H9 (cell line): ENCODE measurements around the gene GPC6. TPM values are rescaled to one million over a fixed set of nuclear protein-coding genes. Genes with fewer than 3 reads are reported as not detected.

Source experiments
- DNase-seq: peaks from one replicate; pipeline ENCODE4 v3.0.0-alpha.2; 2017
- H2AFZ ChIP-seq: one replicate; pipeline ENCODE4 v1.6.1; 2013; ENCODE audit warnings: mild to moderate bottlenecking, low read length, control low read depth, moderate library complexity
- H2AK5ac ChIP-seq: 2 replicates; pipeline ENCODE4 v1.6.1; 2013; ENCODE audit warnings: low read length, control low read depth, mixed read lengths; ENCODE audit not compliant: insufficient read length
- H2BK120ac ChIP-seq: one replicate; pipeline ENCODE4 v1.6.1; 2013; ENCODE audit warnings: low read depth, mild to moderate bottlenecking, low read length, control low read depth, inconsistent platforms; ENCODE audit not compliant: poor library complexity, severe bottlenecking
- H2BK12ac ChIP-seq: 2 replicates; pipeline ENCODE4 v1.6.1; 2013; ENCODE audit warnings: low read length, control low read depth, mixed read lengths, low read depth; ENCODE audit not compliant: insufficient read length
- H2BK15ac ChIP-seq: 2 replicates; pipeline ENCODE4 v1.6.1; 2013; ENCODE audit warnings: low read depth, low read length, control low read depth
- H2BK20ac ChIP-seq: one replicate; pipeline ENCODE4 v1.6.1; 2013; ENCODE audit warnings: low read depth, mild to moderate bottlenecking, low read length, control low read depth, inconsistent platforms; ENCODE audit not compliant: poor library complexity, severe bottlenecking
- H2BK5ac ChIP-seq: 2 replicates; pipeline ENCODE4 v1.6.1; 2013; ENCODE audit warnings: low read length, control low read depth, mixed read lengths; ENCODE audit not compliant: insufficient read length
- H3K14ac ChIP-seq: 2 replicates; pipeline ENCODE4 v1.6.1; 2013; ENCODE audit warnings: low read length, control low read depth; ENCODE audit not compliant: insufficient read depth
- H3K18ac ChIP-seq: 2 replicates; pipeline ENCODE4 v1.6.1; 2013; ENCODE audit warnings: low read depth, mild to moderate bottlenecking, mixed read lengths, low read length, control low read depth; ENCODE audit not compliant: insufficient read length
- H3K23ac ChIP-seq: 2 replicates; pipeline ENCODE4 v1.6.1; 2013; ENCODE audit warnings: low read length, control low read depth, mixed read lengths, low read depth; ENCODE audit not compliant: insufficient read length
- H3K23me2 ChIP-seq: 2 replicates; pipeline ENCODE4 v1.6.1; 2013; ENCODE audit warnings: low read depth, mild to moderate bottlenecking, mixed read lengths, low read length, control low read depth; ENCODE audit not compliant: insufficient read length, poor library complexity, severe bottlenecking
- H3K27ac ChIP-seq: 2 replicates; pipeline ENCODE4 v1.5.1; 2013; ENCODE audit warnings: low read length, control low read depth, mixed read lengths, low read depth; ENCODE audit not compliant: insufficient read length
- H3K27me3 ChIP-seq: 2 replicates; pipeline ENCODE4 v1.6.1; 2013; ENCODE audit warnings: low read length, control low read depth, inconsistent platforms; ENCODE audit not compliant: insufficient read depth
- H3K4ac ChIP-seq: 2 replicates; pipeline ENCODE4 v1.6.1; 2013; ENCODE audit warnings: low read depth, mild to moderate bottlenecking, control low read depth, inconsistent platforms, low read length, moderate library complexity
- H3K4me1 ChIP-seq: 2 replicates; pipeline ENCODE4 v1.6.1; 2013; ENCODE audit warnings: low read length, control low read depth, inconsistent platforms; ENCODE audit not compliant: insufficient read depth
- H3K4me2 ChIP-seq: 2 replicates; pipeline ENCODE4 v1.6.1; 2013; ENCODE audit warnings: low read length, control low read depth, mixed read lengths; ENCODE audit not compliant: insufficient read length, insufficient read depth
- H3K56ac ChIP-seq: 2 replicates; pipeline ENCODE4 v1.6.1; 2013; ENCODE audit warnings: low read depth, mild to moderate bottlenecking, mixed read lengths, low read length, control low read depth; ENCODE audit not compliant: insufficient read length
- H3K79me1 ChIP-seq: 2 replicates; pipeline ENCODE4 v1.6.1; 2013; ENCODE audit warnings: low read depth, mild to moderate bottlenecking, moderate library complexity, low read length, control low read depth, inconsistent platforms; ENCODE audit not compliant: insufficient read depth, poor library complexity, severe bottlenecking
- H3K79me2 ChIP-seq: 2 replicates; pipeline ENCODE4 v1.6.1; 2013; ENCODE audit warnings: low read length, control low read depth, inconsistent platforms; ENCODE audit not compliant: insufficient read depth
- H3K9ac ChIP-seq: 2 replicates; pipeline ENCODE4 v1.6.1; 2013; ENCODE audit warnings: low read length, control low read depth, mixed read lengths; ENCODE audit not compliant: insufficient read length; ENCODE audit errors: extremely low read depth
- H3K9me3 ChIP-seq: one replicate; pipeline ENCODE4 v1.6.1; 2013; ENCODE audit warnings: low read depth, low read length, inconsistent platforms; ENCODE audit not compliant: control insufficient read depth
- H3T11ph ChIP-seq: one replicate; pipeline ENCODE4 v1.6.1; 2013; ENCODE audit warnings: mild to moderate bottlenecking, low read length, control low read depth, inconsistent platforms
- H4K20me1 ChIP-seq: one replicate; pipeline ENCODE4 v1.6.1; 2013; ENCODE audit not compliant: control insufficient read depth, insufficient read length, insufficient read depth
- H4K5ac ChIP-seq: 2 replicates; pipeline ENCODE4 v1.6.1; 2013; ENCODE audit warnings: low read depth, mild to moderate bottlenecking, mixed read lengths, low read length, control low read depth; ENCODE audit not compliant: insufficient read length
- H4K8ac ChIP-seq: replicated peaks from 2 replicates; pipeline ENCODE4 v1.6.1; 2013; ENCODE audit warnings: low read length, control low read depth, mixed read lengths, low read depth; ENCODE audit not compliant: insufficient read length
- H4K91ac ChIP-seq: 2 replicates; pipeline ENCODE4 v1.6.1; 2013; ENCODE audit warnings: low read depth, mild to moderate bottlenecking, moderate library complexity, mixed read lengths, low read length, control low read depth; ENCODE audit not compliant: insufficient read length
- H3K27ac Mint-ChIP-seq, 3 experiments: 2 replicates in 2 of 3; 3 replicates in 1 of 3; pipeline ENCODE4 v1.8.0; 2020 to 2021; ENCODE audit warnings: mixed read lengths in 3 of 3, mild to moderate bottlenecking in 1 of 3, moderate library complexity in 1 of 3
- H3K27me3 Mint-ChIP-seq: 2 replicates; pipeline ENCODE4 v1.8.0; 2021; ENCODE audit warnings: low read depth, mild to moderate bottlenecking, moderate library complexity, mixed read lengths
- H3K36me3 Mint-ChIP-seq, 3 experiments: 2 replicates in 2 of 3; 3 replicates in 1 of 3; pipeline ENCODE4 v1.8.0; 2020 to 2021; ENCODE audit warnings: low read depth in 3 of 3, mixed read lengths in 3 of 3; ENCODE audit not compliant: insufficient read depth in 1 of 3
- H3K4me1 Mint-ChIP-seq, 2 experiments: 2 replicates each; pipeline ENCODE4 v1.8.0; 2020; ENCODE audit warnings: mixed read lengths in 2 of 2
- H3K4me3 Mint-ChIP-seq, 2 experiments: 2 replicates in 1 of 2; 3 replicates in 1 of 2; pipeline ENCODE4 v1.8.0; 2020 to 2021; ENCODE audit warnings: mild to moderate bottlenecking in 2 of 2, mixed read lengths in 2 of 2, moderate library complexity in 1 of 2
- H3K9me3 Mint-ChIP-seq, 2 experiments: 2 replicates in 1 of 2; 3 replicates in 1 of 2; pipeline ENCODE4 v1.8.0; 2020; ENCODE audit warnings: mild to moderate bottlenecking in 2 of 2, mixed read lengths in 2 of 2, moderate library complexity in 1 of 2
- WGBS: extraction: QIAGEN DNeasy Blood & Tissue Kit; methylation state at CpG from one replicate; pipeline ENCODE4 v1.1.7; 2013; ENCODE audit warnings: missing lambda C conversion rate, low lambda C conversion rate, mixed read lengths; ENCODE audit not compliant: insufficient read length; ENCODE audit errors: extremely low coverage; 5-methylcytosine and 5-hydroxymethylcytosine counted together
- total RNA-seq: library from RNA; stranded (reverse); gene quantifications from 2 replicates; pipeline ENCODE4 v1.2.1, GENCODE V29; 2021
- TF ChIP-seq, protein P1 (sequence below): fragments of 200-600 bp; sonication (generic); conservative IDR thresholded peaks from 3 replicates; pipeline ENCODE4 v1.8.0; 2021; ENCODE audit warnings: antibody characterized with exemption, mild to moderate bottlenecking

GPC6 gene
- total RNA-seq, 1 experiment from 2014 or later: 15.6 TPM

DNA sequence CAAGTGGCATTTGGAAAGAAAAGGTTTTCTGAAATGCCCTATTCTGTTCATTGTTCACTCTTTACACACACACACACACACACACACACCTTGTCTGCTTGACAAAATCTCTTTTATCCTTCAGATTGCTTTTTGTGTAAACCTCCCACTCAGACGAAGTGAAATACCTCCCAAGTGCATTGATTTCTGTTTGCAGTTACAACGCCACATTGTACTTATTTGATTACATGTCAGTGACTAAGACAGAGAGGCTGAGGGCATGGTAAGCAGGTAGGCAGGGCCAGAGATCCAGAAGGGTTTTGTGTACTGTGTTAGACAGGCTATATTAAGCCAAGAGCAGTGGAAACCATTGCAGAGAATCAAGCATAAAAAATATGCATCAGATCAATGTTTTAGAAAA is 561.8 kb downstream of the GPC6 start:
- H2BK20ac ChIP-seq: no peak overlapping the region
- H2BK5ac ChIP-seq: no peak overlapping the region
- H3K4ac ChIP-seq: no peak overlapping the region
- no peaks in the 10 kb centered on the region for H3K4me1 Mint-ChIP-seq
- no peak overlapping the region for H2AK5ac ChIP-seq
- H3K9ac ChIP-seq: no peak overlapping the region
- no peak overlapping the region for H2BK15ac ChIP-seq
- H3K36me3 Mint-ChIP-seq: no peaks in the 10 kb centered on the region
- no peaks in the 10 kb centered on the region for H3K27me3 ChIP-seq
- no peak overlapping the region for H3K27ac Mint-ChIP-seq
- H2AFZ ChIP-seq: no peak overlapping the region
- H3K9me3 ChIP-seq: no peaks in the 10 kb centered on the region
- no peak overlapping the region for H3K23ac ChIP-seq
- H2BK12ac ChIP-seq: no peak overlapping the region
- H3K4me2 ChIP-seq: no peak overlapping the region
- TF ChIP-seq, protein P1, sequence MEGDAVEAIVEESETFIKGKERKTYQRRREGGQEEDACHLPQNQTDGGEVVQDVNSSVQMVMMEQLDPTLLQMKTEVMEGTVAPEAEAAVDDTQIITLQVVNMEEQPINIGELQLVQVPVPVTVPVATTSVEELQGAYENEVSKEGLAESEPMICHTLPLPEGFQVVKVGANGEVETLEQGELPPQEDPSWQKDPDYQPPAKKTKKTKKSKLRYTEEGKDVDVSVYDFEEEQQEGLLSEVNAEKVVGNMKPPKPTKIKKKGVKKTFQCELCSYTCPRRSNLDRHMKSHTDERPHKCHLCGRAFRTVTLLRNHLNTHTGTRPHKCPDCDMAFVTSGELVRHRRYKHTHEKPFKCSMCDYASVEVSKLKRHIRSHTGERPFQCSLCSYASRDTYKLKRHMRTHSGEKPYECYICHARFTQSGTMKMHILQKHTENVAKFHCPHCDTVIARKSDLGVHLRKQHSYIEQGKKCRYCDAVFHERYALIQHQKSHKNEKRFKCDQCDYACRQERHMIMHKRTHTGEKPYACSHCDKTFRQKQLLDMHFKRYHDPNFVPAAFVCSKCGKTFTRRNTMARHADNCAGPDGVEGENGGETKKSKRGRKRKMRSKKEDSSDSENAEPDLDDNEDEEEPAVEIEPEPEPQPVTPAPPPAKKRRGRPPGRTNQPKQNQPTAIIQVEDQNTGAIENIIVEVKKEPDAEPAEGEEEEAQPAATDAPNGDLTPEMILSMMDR: no peak
- DNase-seq: no peak
- no peaks in the 10 kb centered on the region for H3K23me2 ChIP-seq
- no peaks in the 10 kb centered on the region for H3K27me3 Mint-ChIP-seq
- H4K20me1 ChIP-seq: no peaks in the 10 kb centered on the region
- H3K9me3 Mint-ChIP-seq: no peaks in the 10 kb centered on the region
- no peak overlapping the region for H4K8ac ChIP-seq
- H4K91ac ChIP-seq: no peak overlapping the region
- H4K5ac ChIP-seq: no peak overlapping the region
- H3K14ac ChIP-seq: no peak overlapping the region
- H3K79me2 ChIP-seq: no peaks in the 10 kb centered on the region
- no CpG with 5 or more reads among the region's 2 CpGs for WGBS
- no peak overlapping the region for H3K27ac ChIP-seq
- no peak overlapping the region for H3K56ac ChIP-seq
- no peaks in the 10 kb centered on the region for H3K79me1 ChIP-seq
- H2BK120ac ChIP-seq: no peak overlapping the region
- H3K4me3 Mint-ChIP-seq: no peak overlapping the region
- no peak overlapping the region for H3K18ac ChIP-seq
- H3K4me1 ChIP-seq: no peaks in the 10 kb centered on the region; the same call in 1 of the 2 replicates
- no peak overlapping the region for H3T11ph ChIP-seq
